ENCODE data around the gene HOXA10.

Gene HOXA10

DNA sequence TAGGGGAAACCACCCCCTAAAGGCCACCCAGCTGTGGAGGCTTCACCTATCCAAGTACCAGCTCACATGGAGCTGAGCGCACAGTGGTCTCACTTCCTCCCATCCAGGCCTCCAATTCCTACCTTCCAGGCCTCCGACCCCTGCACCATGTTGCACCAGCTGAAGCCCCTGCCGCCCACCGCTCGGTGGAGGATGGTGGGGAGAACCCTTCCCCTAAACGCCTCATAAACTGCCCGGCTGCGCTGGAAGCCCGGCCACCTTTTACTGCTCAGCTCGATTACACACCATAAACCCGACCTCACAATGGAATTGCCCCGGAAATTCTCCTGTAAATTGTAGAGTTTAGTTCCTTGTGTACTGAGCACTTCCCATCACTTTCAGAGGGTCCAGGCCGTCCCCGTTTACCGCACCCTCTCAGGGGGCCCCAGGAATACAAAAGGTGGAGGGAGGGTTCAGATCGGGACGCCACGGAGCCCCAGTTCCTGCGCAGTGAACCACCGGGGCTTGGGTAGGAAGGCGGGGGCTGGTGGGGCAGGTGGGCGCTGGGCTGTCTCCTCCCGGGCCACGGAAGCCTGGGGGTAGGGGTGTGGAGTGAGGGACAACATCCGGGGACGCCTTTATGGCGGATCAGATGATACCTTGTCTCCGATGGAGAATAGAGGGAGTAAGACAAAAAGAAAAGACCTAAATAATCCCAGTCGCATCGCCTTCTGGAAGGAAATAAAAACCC, 16.3 kb downstream of the HOXA10 start:
- no peak for DNase-seq (ENCODE audit: low read depth in 2 of 2)

- no peak for DNase-seq (ENCODE audit: low read depth in 2 of 2)
Measured at GRCh38 chr7:27156916-27157701, 17.0 kb downstream of the HOXA10 start.

DNA sequence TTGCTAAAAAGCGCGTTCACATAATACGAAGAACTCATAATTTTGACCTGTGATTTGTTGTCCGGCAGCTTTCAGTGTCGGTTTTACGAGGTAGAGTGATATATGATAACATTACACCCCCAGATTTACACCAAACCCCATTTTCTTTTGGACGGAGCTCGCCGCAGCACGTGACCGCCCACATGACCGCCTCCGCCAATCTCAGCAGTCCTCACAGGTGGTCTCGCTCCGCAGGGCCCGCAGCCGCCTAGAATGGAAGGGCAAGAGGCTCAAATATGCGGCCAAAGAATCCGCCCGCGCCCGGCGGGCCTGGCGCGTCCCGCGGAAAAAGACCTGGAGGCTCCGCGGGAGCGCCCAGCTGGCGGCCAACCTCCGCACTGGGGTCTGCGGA, 17.6 kb downstream of the HOXA10 start, which contains the start of gene HOXA7:
HOXA7 (minus strand) TSS at position 168 of the 391 bp plus-strand sequence; CDS start at position 38, 130 bp downstream.
- DNase-seq (ENCODE audit: low read depth in 2 of 2): no peak

GRCh38 chr7:27155816-27156507, 18.2 kb downstream of the HOXA10 start:
- DNase-seq (ENCODE audit: low read depth in 2 of 2): no peak

DNA sequence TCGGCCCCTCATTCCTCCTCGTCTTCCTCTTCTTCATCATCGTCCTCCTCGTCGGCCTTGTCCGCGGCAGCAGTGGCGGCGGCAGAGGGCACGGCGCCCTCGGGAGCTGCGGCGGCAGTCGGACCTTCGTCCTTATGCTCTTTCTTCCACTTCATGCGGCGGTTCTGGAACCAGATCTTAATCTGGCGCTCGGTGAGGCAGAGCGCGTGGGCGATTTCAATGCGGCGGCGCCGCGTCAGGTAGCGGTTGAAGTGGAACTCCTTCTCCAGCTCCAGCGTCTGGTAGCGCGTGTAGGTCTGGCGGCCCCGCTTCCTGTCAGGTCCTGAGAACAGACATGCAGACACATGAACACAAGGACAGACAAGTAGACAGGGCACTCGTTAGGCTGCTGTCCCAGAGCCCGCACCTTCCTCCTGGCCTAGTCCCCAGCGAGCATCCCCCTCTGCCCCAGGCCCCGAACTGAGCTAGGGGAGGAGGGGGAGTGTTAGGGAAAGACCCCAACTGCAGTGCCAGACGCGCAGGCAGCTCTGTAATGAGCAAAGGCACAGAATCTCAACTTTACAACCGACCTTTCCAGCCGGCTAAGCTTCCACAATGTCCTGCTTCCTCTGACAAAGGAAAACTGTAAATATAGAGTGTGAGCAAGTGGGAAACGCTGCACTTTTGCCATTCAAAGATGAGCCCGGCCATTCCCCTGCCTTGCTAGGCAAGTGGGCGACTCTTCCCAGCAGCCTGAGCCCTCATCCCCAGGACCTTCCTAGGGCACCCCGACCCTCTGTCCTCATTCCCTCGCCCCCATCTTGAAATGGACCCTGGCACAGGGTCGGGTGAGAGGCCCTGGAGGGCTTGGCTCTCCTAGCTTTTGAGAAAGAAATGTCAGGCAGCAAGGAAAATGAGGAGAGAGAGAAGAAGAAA, 19.0 kb downstream of the HOXA10 start:
- DNase-seq (ENCODE audit: low read depth in 2 of 2): peak in 1 of 2 donors; percentile 49

DNA sequence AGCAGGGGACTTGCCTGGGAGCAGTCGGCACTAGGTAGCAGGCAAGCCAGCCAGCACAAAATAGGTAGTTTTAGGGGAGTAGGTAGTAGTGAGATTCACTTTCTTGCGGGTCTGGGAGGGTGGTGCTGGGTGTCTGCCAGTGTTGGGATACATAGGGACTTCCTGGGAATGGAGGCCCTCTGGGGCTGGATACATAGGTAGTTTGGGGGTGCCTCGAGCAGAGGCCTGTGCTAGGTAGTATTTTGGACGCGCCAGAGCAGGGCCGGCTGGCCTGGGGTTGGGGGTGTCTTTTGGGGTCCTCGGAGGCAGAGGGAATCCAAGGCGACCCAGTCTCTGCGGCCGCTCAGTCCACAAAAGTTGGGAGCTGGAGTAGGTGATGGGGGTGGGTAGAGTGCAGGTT, 19.8 kb downstream of the HOXA10 start:
- DNase-seq (ENCODE audit: low read depth in 2 of 2): no peak

GRCh38 chr7:27153526-27153925, 20.6 kb downstream of the HOXA10 start:
- no peak for DNase-seq (ENCODE audit: low read depth in 2 of 2)

GRCh38 chr7:27152816-27153442, 21.2 kb downstream of the HOXA10 start:
- no peak for DNase-seq (ENCODE audit: low read depth in 2 of 2)

DNA sequence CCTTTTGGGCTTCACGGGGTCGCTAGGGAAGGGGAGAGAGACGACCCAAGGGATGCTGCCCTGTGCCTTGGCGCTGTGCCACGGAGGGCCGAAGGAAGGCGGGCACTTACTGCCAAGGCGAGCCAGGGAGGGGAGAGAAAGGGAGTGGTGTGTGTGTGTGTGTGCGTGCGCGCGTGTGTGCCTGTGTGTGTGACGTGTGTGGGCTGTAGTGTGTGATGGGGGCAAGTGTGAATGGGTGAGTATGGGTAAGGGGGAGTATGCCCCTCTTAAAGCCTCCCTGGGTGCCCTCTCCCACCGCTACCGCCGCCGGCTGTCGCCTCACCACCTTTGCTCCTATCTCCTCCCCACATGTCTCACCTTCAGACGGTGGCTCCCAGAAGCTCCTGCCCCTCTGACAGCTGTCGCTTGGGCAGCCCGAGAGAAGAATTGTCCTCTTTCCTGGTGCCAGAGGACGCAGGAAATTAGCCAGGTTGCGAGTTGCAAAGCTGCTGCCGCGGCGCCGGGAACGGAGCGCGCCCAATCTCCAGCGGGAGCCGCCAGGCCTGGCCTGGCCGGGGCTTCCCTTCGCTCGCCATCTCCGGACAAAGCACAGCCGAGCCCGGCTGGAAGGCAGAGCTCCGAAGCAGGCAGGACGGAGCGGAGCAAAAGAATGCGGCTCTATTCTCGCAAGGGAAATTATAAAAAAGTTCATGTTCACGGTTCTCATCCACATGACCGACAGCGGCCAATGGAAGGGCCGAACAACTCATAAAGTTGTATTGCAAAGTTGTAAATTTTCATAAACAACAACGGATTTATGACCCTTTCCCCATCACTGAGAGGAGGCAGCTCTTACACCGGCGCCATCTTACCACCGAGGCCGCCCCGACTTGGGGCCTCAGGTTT, 21.9 kb downstream of the HOXA10 start, which contains the start of gene HOXA3:
HOXA3 (minus strand) TSS at position 653 of the 885 bp plus-strand sequence. CDS start 41,943 bp downstream, outside the sequence.
- DNase-seq (ENCODE audit: low read depth in 2 of 2): no peak

DNA sequence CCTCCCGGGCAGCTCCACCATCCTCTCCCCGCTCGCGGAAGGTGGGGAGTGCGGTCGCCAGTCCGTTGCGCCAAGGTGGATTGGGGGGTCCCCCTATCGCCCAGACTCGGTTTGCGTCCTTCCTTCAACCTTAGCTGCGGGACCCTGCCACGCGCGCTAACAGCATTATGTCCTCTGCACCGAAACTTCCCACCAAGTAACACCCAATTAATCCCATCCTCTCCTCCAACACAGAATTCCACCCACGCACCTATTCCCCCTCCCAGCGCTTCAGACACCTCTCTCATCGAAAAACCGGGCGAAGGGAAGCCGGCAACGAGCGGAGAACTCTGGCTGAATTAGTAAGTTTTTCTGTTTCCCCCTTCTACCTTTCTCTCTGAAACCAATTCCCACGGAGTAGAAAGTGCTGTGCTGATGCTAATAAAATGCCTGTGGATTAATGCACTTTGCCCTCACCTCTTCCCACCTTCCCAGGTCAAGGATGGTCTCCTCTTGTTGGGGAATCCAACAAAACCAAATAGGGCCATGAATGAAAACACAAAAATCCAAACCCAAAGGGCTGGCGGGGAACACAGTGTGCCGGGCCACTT, 22.7 kb downstream of the HOXA10 start:
- no peak for DNase-seq (ENCODE audit: low read depth in 2 of 2)

DNA sequence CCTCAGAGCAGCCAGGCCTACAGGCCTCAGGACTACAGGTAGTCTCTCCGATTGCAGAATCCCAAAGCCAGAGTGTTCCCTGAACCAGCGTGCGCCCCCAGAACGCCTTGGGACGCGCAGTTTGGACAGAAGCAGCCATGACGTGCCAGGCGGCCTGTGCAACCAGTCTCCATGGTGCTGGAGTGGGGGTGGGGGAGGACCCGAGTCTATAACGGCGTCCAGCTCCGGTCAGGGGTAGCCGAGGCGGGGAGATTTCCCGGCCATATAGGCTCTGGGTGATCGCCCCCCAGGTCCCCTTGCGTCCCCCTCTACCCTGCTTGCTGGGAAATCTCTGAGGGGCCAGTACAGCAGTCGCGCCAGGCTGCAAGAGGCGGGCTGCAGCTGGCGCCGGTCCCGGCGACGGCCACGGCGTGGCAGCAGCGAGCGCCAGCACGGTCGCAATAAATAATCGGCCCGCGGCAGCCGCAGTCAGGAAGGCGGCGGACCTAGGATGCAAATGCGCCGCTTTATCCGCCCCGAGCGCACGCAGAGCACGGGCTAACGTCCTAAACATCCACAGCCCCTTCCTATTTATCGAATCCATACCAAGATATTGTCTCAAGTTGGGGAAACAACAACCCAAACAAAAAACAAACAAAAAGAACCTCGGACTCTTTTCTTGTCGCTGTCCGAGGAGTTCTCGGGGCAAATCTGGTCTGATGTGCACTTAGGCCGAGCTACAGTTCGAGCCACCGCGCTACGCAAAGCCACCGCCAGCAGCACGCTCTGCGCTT, 23.4 kb downstream of the HOXA10 start:
- DNase-seq (ENCODE audit: low read depth in 2 of 2): peak; percentile 47 to 67

DNA sequence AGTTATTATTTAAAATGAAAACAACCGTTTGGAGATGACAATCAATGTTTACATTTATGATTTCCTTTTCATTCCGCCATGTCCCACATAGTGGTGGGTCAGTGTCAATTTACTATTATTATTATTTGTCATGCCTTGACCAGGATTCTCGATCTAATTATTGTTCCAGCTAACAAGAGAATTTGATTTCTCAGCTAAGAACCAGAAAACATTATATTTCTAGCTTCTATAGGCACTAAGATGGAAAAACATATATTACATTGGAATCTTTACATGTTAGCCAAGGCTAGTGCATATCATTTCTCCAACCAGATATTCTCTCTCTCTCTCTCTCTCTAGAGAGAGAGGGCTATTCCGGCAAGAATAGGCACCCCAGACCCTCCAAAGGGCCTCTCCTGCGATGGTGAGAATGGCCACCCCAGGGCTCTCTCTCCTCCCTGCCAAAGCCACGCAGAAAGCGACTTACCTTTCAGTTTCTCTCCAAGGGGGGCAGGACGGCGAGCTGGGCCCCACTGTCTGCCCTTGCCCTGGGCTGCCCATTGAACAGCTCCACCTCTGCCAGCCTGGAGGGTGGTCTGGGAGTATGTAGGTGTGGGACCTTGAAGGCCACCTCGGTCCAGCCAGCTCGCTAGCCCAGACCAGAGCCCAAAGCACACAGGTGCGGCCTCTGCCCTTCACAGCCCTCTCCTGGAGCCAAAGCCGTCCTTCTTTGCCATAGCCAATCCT, 24.1 kb downstream of the HOXA10 start:
- no peak for DNase-seq (ENCODE audit: low read depth in 2 of 2)

DNA sequence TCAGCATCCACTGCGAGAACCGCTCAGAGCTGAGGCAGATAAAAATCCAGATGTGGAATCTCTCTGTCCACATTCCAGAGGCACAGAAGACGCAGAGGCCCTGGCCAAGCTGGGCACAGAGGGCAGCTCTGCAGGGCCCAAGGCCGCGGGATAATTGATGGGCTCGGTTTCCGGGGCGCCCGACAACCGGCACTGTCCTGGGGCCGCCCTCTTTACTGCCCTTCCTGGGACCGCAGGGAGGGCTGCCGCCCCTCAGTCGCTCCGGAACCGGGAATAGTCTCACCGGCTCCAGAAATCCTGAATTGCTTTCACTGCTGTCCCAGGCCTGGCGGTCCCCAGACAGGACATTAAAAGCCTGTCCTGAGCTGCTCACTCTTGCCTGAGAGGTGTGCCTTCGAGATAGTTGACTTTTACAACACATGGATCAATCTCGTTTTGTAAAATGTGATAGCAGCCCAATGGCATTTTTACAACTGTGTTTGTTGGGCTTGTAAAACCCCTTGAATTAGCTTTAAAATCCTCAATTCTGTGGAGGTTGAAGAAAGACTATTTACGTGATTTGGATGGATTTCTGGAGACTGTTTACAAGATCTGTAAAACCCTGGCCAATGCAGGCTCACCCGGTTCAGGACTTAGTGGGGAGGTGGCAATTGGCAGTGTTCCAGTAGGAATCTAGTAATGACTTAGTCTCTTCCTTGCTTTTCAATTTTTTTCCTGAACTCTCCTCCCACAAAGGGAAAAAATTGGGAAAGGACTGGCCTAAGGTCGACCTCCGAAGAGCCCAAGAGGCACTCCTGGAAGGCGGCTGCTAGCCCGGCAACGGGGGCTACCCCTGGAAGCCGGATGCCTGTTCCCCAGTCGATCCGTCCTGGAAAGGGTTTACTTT, 25.1 kb downstream of the HOXA10 start:
- no peak for DNase-seq (ENCODE audit: low read depth in 2 of 2)

DNA sequence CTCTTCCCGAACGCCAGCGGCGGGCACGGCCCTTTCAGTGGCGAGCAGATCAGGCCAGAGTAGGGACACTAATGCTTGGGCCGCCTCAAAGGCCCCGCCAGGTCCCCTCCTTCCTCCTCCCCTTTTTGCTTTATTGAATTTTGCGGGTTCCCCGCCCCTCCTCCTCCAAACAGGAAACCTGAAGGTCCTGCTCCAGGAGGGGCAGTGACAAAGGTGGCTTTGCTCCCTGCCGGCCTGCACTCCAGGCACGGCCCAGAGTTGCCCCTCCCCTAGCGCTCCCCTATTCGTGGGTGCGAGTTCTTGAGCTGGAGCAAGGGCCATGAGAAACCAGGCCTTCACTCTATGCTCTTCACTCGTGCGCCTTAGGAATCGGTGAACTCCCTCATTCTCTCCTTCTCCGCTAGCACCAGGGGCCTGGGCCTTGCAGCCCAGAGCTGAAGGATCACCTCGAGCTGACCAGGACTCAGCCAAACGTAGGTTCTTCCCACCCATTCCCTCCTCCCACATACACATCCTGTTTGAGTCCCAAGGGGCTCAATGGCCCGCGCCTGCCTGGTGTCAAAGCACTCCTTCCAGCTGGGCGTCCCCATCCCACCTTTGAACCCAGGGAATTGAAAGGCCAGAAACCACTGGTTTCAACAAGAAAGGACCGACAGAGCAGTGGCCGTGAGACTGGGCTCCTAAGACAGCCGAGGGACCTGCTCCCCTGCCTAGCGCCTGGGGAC, 25.9 kb downstream of the HOXA10 start:
- no peak for DNase-seq (ENCODE audit: low read depth in 2 of 2)

- DNase-seq (ENCODE audit: low read depth in 2 of 2): no peak
Measured at GRCh38 chr7:27147199-27148030, 26.7 kb downstream of the HOXA10 start, which contains the start of gene HOXA6. TSS of gene HOXA6 (minus strand) at chr7:27147774. CDS start at chr7:27147749, 25 bp downstream.
